ENCODE data around the gene ISG15.

Gene ISG15

DNA sequence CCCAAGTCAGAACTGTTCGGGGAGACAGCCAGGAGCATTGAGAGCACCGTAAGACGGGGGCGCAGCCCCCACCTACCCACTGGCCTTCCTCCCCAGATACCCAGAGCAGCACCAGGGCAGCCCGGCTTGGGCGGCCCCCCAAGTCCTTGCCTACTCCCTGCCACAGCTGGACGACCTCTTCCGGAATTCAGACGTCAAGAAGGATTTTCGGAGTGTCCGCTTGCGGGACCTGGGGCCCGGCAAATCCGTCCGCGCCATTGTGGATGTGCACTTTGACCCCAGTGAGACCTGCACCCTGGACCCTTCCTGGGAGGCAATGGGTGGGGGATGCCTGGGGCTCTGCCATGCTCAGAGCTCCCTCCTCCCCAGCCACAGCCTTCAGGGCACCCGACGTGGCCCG, 34.1 kb downstream of the ISG15 start:
- no peak overlapping the region for H3K4me3 ChIP-seq (ENCODE audit: low read length)
- DNase-seq (ENCODE audit: low read depth), result no peak
- no peak for TF ChIP-seq CTCF (IDR thresholded peaks at IDR 0.05; ENCODE audit: insufficient read depth, low read depth, low read length, missing control alignments)

- TF ChIP-seq CTCF (IDR thresholded peaks at IDR 0.05; ENCODE audit: insufficient read depth, low read depth, low read length, missing control alignments), result no peak
- DNase-seq (ENCODE audit: low read depth), result no peak
- H3K4me3 ChIP-seq (ENCODE audit: low read length), result no peak overlapping the region
Measured at GRCh38 chr1:1047963-1048362, 34.7 kb downstream of the ISG15 start.

GRCh38 chr1:1048765-1049164, 35.5 kb downstream of the ISG15 start:
- no peak for TF ChIP-seq CTCF (IDR thresholded peaks at IDR 0.05; ENCODE audit: insufficient read depth, low read depth, low read length, missing control alignments)
- no peak overlapping the region for H3K4me3 ChIP-seq (ENCODE audit: low read length)
- no peak for DNase-seq (ENCODE audit: low read depth)

- no peak for TF ChIP-seq CTCF (IDR thresholded peaks at IDR 0.05; ENCODE audit: insufficient read depth, low read depth, low read length, missing control alignments)
- no peak overlapping the region for H3K4me3 ChIP-seq (ENCODE audit: low read length)
- no peak for DNase-seq (ENCODE audit: low read depth)
Measured at GRCh38 chr1:1049318-1050165, 36.2 kb downstream of the ISG15 start.

DNA sequence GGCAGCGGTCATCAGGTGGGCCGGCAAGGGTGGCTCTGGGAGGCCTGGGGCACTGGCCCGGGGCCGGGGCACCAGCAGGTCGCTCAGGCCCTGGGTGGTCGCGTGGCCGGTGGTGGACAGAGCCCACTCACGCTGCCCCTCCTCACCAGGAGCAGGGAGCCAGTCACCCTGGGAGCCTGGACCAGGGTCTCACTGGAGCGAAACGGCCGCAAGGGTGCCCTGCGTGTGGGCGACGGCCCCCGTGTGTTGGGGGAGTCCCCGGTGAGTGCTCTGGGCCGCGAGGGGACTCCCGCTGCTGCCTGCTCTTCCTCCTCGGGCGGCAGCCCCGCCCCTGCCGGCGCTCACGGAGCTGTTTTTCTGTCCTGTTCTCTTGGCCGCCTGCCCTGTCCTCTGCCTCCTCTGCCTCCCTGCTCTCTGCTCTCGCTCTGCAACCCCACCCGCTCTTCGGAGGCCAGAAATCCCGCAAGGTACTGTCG, 37.3 kb downstream of the ISG15 start:
- TF ChIP-seq CTCF (IDR thresholded peaks at IDR 0.05; ENCODE audit: insufficient read depth, low read depth, low read length, missing control alignments), result no peak
- no peak overlapping the region for H3K4me3 ChIP-seq (ENCODE audit: low read length)
- no peak for DNase-seq (ENCODE audit: low read depth)

DNA sequence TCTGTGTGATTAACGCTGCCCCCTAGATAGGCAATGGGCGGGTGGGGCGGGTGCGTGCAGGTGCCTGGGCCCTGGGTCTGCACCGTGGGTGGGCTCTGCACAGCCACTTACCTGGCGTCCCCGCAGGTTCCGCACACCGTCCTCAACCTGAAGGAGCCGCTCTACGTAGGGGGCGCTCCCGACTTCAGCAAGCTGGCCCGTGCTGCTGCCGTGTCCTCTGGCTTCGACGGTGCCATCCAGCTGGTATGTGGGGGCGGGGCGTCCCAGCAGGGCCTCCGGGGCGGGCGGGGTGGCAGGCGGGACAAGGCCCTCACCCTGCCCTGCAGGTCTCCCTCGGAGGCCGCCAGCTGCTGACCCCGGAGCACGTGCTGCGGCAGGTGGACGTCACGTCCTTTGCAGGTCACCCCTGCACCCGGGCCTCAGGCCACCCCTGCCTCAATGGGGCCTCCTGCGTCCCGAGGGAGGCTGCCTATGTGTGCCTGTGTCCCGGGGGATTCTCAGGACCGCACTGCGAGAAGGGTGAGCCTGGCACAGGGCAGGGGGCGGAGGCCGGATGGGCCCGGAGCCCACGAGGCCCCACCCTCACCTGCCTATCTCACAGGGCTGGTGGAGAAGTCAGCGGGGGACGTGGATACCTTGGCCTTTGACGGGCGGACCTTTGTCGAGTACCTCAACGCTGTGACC, 38.0 kb downstream of the ISG15 start:
- no peak for TF ChIP-seq CTCF (IDR thresholded peaks at IDR 0.05; ENCODE audit: insufficient read depth, low read depth, low read length, missing control alignments)
- H3K4me3 ChIP-seq (ENCODE audit: low read length), result no peak overlapping the region
- DNase-seq (ENCODE audit: low read depth), result no peak
